ENCODE measurements around the gene ADGRL3. TPM values are rescaled to one million over a fixed set of nuclear protein-coding genes. Genes with fewer than 3 reads are reported as not detected.

ADGRL3 gene
- total RNA-seq, 1 donor from 2014 or later = 6.1 TPM

DNA sequence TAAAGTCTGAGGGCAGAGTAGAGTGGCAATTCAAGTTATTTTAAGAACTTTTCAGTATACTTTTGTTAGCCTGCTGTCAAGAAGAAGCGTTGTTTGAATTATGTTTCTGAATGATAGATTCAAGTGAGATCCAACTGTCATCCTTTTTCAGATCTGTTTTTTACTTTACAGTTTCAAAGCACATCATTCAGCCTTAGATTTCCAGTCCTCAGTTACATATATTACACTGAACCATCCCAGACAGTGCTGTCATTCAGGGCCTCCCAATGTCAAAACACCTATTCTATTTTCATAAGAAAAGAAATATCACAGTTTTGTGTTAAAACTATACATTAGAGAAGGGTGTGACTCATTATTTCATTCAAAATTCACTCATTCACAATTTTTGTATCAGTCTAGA is 856.9 kb downstream of the ADGRL3 start:
- no peak for DNase-seq
- Histone ChIP-seq H3K27ac (replicated peaks) (no peak overlapping the region), H3K36me3 (no peaks in the 10 kb centered on the region), H3K9me3 (replicated peaks) (no peaks in the 10 kb centered on the region), H3K4me1 (no peaks in the 10 kb centered on the region), H3K27me3 (ENCODE audit: low read depth) (no peaks in the 10 kb centered on the region), H3K4me3 (no peak overlapping the region)
- TF ChIP-seq, protein P1, sequence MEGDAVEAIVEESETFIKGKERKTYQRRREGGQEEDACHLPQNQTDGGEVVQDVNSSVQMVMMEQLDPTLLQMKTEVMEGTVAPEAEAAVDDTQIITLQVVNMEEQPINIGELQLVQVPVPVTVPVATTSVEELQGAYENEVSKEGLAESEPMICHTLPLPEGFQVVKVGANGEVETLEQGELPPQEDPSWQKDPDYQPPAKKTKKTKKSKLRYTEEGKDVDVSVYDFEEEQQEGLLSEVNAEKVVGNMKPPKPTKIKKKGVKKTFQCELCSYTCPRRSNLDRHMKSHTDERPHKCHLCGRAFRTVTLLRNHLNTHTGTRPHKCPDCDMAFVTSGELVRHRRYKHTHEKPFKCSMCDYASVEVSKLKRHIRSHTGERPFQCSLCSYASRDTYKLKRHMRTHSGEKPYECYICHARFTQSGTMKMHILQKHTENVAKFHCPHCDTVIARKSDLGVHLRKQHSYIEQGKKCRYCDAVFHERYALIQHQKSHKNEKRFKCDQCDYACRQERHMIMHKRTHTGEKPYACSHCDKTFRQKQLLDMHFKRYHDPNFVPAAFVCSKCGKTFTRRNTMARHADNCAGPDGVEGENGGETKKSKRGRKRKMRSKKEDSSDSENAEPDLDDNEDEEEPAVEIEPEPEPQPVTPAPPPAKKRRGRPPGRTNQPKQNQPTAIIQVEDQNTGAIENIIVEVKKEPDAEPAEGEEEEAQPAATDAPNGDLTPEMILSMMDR (IDR thresholded peaks at IDR 0.05; ENCODE audit: borderline replicate concordance) = no peak
- intact Hi-C loops (cut with micrococcal nuclease) = no loop called here

DNA sequence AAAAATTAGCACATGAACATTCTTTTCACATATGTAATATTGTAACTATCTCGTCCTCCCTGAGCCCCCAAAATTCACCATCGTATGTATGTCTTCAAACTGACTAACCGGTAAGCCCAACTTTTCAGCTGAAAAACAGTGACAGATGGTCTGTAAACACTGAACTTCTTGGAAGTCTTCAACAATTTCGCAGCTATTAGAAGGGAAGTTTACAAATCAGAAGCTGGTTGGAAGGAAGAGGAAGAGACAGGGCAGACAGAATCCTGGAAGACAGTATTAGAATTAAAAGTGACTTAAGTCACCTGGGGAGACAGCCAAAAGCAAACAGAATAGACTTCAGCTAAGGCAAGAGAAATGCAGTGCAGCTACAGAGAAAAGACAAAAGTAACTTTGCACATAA is 858.4 kb downstream of the ADGRL3 start:
- Histone ChIP-seq H3K4me3 (no peak overlapping the region), H3K9me3 (replicated peaks) (no peaks in the 10 kb centered on the region), H3K27ac (replicated peaks) (no peak overlapping the region), H3K4me1 (no peaks in the 10 kb centered on the region), H3K27me3 (ENCODE audit: low read depth) (no peaks in the 10 kb centered on the region), H3K36me3 (no peaks in the 10 kb centered on the region)
- intact Hi-C loops (cut with micrococcal nuclease) = no loop called here
- no peak for DNase-seq
- TF ChIP-seq, protein P1 (IDR thresholded peaks at IDR 0.05; ENCODE audit: borderline replicate concordance) = no peak

GRCh38 chr4:62070291-62070852 is 870.2 kb downstream of the ADGRL3 start:
- DNase-seq = no peak
- H3K27ac ChIP-seq (replicated peaks) = no peak overlapping the region
- H3K27me3 ChIP-seq (ENCODE audit: low read depth) = no peaks in the 10 kb centered on the region
- H3K9me3 ChIP-seq (replicated peaks) = no peaks in the 10 kb centered on the region
- TF ChIP-seq, protein P1 (IDR thresholded peaks at IDR 0.05; ENCODE audit: borderline replicate concordance) = no peak
- intact Hi-C loops (cut with micrococcal nuclease) = no loop called here
- peaks cover 5% of the 10 kb centered on the region for H3K36me3 ChIP-seq
- no peak overlapping the region for H3K4me3 ChIP-seq
- no peaks in the 10 kb centered on the region for H3K4me1 ChIP-seq

- no peak overlapping the region for H3K4me3 ChIP-seq
- intact Hi-C loops (cut with micrococcal nuclease) = no loop called here
- TF ChIP-seq, protein P1 (IDR thresholded peaks at IDR 0.05; ENCODE audit: borderline replicate concordance) = no peak
Observed at GRCh38 chr4:62075089-62075488, 875.0 kb downstream of the ADGRL3 start.

GRCh38 chr4:62075521-62075920 is 875.4 kb downstream of the ADGRL3 start:
- Histone ChIP-seq H3K9me3 (replicated peaks) (no peaks in the 10 kb centered on the region), H3K27ac (replicated peaks) (no peak overlapping the region), H3K4me3 (no peak overlapping the region), H3K36me3 (peaks cover 2% of the 10 kb centered on the region), H3K27me3 (ENCODE audit: low read depth) (no peaks in the 10 kb centered on the region), H3K4me1 (no peaks in the 10 kb centered on the region)
- TF ChIP-seq, protein P1 (IDR thresholded peaks at IDR 0.05; ENCODE audit: borderline replicate concordance) = no peak
- intact Hi-C loops (cut with micrococcal nuclease) = no loop called here
- no peak for DNase-seq

More at GRCh38 chr4:62075089-62075488, 875.0 kb downstream of the ADGRL3 start:
- DNase-seq = no peak
- Histone ChIP-seq H3K36me3 (peaks cover 5% of the 10 kb centered on the region), H3K27me3 (ENCODE audit: low read depth) (no peaks in the 10 kb centered on the region), H3K9me3 (replicated peaks) (no peaks in the 10 kb centered on the region), H3K27ac (replicated peaks) (no peak overlapping the region), H3K4me1 (no peaks in the 10 kb centered on the region)
